Kidney (tissue), 14 donors: ENCODE data around the gene HK1. TPM values are rescaled to one million over a fixed set of nuclear protein-coding genes. Genes with fewer than 3 reads are reported as not detected.

ENCODE experiments used
- DNase-seq, 5 donors: peaks; one replicate each; pipeline ENCODE4 v3.0.0-alpha.2; 2013 to 2020
- FAIRE-seq: peaks from 2 replicates; lab custom pipeline; 2012; peaks lifted over from hg19 to GRCh38; lab: Jason Lieb, UNC
- H3K27ac ChIP-seq, 2 donors: one replicate each; pipeline ENCODE4 v1.7.0; 2013; ENCODE audit warnings: low read depth in 2 of 2, low read length in 2 of 2, inconsistent platforms in 1 of 2
- H3K27me3 ChIP-seq: one replicate; pipeline ENCODE4 v1.7.1; 2013; ENCODE audit warnings: low read length, inconsistent platforms; ENCODE audit not compliant: control insufficient read depth, insufficient read depth
- H3K36me3 ChIP-seq, 3 donors: one replicate each; pipeline versions ENCODE4 v1.7.0 to v1.7.1; 2013; ENCODE audit warnings: low read length in 3 of 3, control low read depth in 1 of 3, inconsistent platforms in 1 of 3; ENCODE audit not compliant: insufficient read depth in 3 of 3, control insufficient read depth in 2 of 3
- H3K4me1 ChIP-seq, 3 donors: one replicate each; pipeline versions ENCODE4 v1.7.0 to v1.7.1; 2013; ENCODE audit warnings: low read length in 3 of 3, inconsistent platforms in 1 of 3, low read depth in 1 of 3; ENCODE audit not compliant: control insufficient read depth in 2 of 3, insufficient read depth in 2 of 3
- H3K4me3 ChIP-seq, 3 donors: one replicate each; pipeline versions ENCODE4 v1.7.0 to v1.8.1; 2013; ENCODE audit warnings: low read length in 3 of 3, control low read depth in 1 of 3, inconsistent platforms in 1 of 3
- H3K9ac ChIP-seq, 3 donors: one replicate each; pipeline versions ENCODE4 v1.7.0 to v1.7.1; 2013; ENCODE audit warnings: low read length in 3 of 3, control low read depth in 1 of 3, inconsistent platforms in 1 of 3
- H3K9me3 ChIP-seq, 3 donors: one replicate each; pipeline versions ENCODE4 v1.7.0 to v1.7.1; 2013; ENCODE audit warnings: low read length in 3 of 3, control low read depth in 1 of 3, inconsistent platforms in 1 of 3; ENCODE audit not compliant: control insufficient read depth in 2 of 3, insufficient read depth in 1 of 3
- intact Hi-C: fragments of 100-400 bp; cut with DNase I; formaldehyde crosslinking; loops from one replicate; pipeline ENCODE4 v1.11.1; 2022
- polyA plus RNA-seq: library from polyadenylated mRNA; stranded (reverse); fragments of 350-450 nt; fragmentation: Illumina TruSeq; extraction: RNeasy Lipid Tissue Mini Kit (QIAGEN cat#74804); gene quantifications from one replicate; pipeline ENCODE4 v1.2.3, GENCODE V29; 2014; ENCODE audit warnings: low read depth, low replicate concordance; ENCODE audit not compliant: insufficient read depth
- total RNA-seq: library from RNA; stranded (reverse); fragmentation: NEBNext Ultra II Directional; extraction: Animal tissue kit (Norgen Biotek cat#: 25700); gene quantifications from one replicate; pipeline ENCODE4 v1.2.1, GENCODE V29; 2021
- TF ChIP-seq, protein P1 (sequence below): IDR thresholded peaks from 3 replicates; pipeline ENCODE4 v1.5.1; 2012; ENCODE audit warnings: mild to moderate bottlenecking, moderate library complexity, borderline replicate concordance; ENCODE audit not compliant: insufficient read depth; ENCODE audit errors: extremely low read depth
- donor health status: control.
- donor health status: control.
- donor health status: control.
- donor health status: control.
- donor health status: control.
- donor health status: DM: yes; HTN: yes; CAD: no.
- donor health status: Normal renal cell carcinoma (clear cell type).

HK1 gene
- total and polyA plus RNA-seq, 2 donors from 2014 or later: 35.9 to 84.9 TPM

DNA sequence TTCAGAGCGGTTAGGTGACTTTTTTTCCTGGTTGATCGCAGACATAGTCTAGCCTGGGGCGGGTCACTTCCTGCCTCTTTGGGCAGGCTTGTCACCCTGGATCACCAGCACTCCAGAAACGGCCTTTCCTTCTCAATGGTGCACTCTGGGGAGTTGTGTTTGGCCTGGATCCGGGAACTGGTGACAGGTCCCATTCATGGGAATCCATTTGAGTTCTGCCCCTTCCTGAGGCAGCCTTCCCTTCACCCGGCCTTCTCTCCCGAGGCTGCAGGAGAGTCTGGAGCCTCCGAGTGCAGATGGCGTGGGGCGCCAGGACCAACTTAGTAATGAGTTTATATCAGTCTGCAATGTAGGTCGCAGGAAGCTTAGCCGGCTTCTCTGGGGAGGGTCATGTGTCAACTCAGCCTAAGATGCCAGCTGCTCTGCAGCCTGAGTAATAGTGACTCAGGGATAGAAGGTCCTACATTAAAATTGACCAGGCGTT, 84.2 kb downstream of the HK1 start:
- Histone ChIP-seq H3K4me3 (no peak overlapping the region), H3K9ac (no peak overlapping the region), H3K27ac (no peak overlapping the region), H3K4me1 (peaks cover 0 to 2% (median 0%) of the 10 kb centered on the region in 3 donors), H3K27me3 (no peaks in the 10 kb centered on the region), H3K36me3 (peaks cover 0 to 2% (median 0%) of the 10 kb centered on the region in 3 donors), H3K9me3 (no peaks in the 10 kb centered on the region)
- FAIRE-seq (no peak), DNase-seq (no peak)
- intact Hi-C loops: no loop called here
- TF ChIP-seq, protein P1, sequence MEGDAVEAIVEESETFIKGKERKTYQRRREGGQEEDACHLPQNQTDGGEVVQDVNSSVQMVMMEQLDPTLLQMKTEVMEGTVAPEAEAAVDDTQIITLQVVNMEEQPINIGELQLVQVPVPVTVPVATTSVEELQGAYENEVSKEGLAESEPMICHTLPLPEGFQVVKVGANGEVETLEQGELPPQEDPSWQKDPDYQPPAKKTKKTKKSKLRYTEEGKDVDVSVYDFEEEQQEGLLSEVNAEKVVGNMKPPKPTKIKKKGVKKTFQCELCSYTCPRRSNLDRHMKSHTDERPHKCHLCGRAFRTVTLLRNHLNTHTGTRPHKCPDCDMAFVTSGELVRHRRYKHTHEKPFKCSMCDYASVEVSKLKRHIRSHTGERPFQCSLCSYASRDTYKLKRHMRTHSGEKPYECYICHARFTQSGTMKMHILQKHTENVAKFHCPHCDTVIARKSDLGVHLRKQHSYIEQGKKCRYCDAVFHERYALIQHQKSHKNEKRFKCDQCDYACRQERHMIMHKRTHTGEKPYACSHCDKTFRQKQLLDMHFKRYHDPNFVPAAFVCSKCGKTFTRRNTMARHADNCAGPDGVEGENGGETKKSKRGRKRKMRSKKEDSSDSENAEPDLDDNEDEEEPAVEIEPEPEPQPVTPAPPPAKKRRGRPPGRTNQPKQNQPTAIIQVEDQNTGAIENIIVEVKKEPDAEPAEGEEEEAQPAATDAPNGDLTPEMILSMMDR: no peak

- no peak for DNase-seq
- no peak overlapping the region for H3K4me3 ChIP-seq
- no peak overlapping the region for H3K9ac ChIP-seq
- no peaks in the 10 kb centered on the region for H3K9me3 ChIP-seq
- no peaks in the 10 kb centered on the region for H3K27me3 ChIP-seq
- FAIRE-seq: no peak
- TF ChIP-seq, protein P1: no peak
- H3K36me3 ChIP-seq: peaks cover 0 to 2% (median 0%) of the 10 kb centered on the region in 3 donors
- H3K4me1 ChIP-seq: peaks cover 0 to 2% (median 0%) of the 10 kb centered on the region in 3 donors
- intact Hi-C loops: no loop called here
- H3K27ac ChIP-seq: no peak overlapping the region
These were observed 85.4 kb downstream of the HK1 start for GRCh38 chr10:69363666-69364065.

DNA sequence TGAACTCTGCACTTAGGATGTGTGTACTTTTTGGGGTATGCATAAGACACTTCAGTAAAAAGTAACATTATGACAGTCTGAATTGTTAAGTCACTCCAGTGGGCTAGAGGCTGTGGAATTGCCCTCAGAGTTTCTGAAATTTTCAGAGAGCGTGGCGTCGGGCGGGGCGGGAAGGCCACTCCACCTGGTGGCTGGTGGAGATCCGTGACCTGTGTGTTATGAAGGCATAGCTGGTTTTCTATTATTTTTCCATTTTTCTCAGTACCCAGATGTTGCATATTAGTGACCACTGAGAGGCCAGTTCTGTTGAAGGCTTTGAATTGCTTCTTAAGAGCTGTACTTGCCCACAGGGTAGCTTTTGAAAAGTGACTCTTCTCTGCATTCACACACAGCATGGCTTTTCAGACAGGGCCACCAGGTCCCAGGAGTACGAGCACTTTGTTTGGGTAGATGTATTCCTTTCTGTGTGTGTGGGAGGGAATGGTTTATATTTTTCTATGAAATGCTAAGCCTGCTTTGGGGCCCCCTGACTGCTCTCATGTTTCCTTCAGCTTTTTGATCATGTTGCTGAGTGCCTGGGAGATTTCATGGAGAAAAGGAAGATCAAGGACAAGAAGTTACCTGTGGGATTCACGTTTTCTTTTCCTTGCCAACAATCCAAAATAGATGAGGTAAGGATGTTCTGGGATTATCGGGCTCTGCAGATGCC, 86.1 kb downstream of the HK1 start:
- Histone ChIP-seq H3K9me3 (no peaks in the 10 kb centered on the region), H3K27me3 (no peaks in the 10 kb centered on the region), H3K27ac (no peak overlapping the region), H3K4me1 (peaks cover 0 to 2% (median 0%) of the 10 kb centered on the region in 3 donors), H3K36me3 (peaks cover 5 to 6% (median 6%) of the 10 kb centered on the region in 3 donors), H3K9ac (no peak overlapping the region), H3K4me3 (no peak overlapping the region)
- TF ChIP-seq, protein P1: no peak
- intact Hi-C loops: no loop called here
- FAIRE-seq (no peak), DNase-seq (peak in 3 of 5 donors; percentile 35 to 61 (median 53))
